ENCODE measurements around the gene ZNF614.

DNA sequence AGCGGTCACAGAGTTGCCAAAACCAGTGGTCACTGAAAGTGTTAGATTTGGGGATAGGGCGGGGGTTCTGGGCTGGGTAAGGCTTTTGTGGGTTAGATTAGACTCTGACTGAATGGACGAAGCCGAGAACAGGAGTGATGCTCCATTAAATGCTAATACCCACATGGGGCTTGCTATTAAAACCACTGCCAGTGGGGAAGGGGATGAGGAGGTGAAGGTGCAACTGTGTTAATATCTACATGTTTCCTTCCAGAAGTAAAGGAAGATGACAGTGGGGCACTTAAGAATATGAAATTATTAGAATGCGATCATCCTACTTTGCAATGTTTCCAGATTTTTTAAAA, 573 bp upstream of the ZNF614 start:
- TF ChIP-seq CTCF (IDR thresholded peaks at IDR 0.05): no peak
- TF ChIP-seq POLR2A (IDR thresholded peaks at IDR 0.05): no peak
